Measurements from ENCODE around the gene TNC. TPM values are rescaled to one million over a fixed set of nuclear protein-coding genes. Genes with fewer than 3 reads are reported as not detected.

Gene TNC
- total and polyA plus RNA-seq, 2 donors from 2014 or later, result 9.4 to 254 TPM

- peak in 1 of 5 donors; percentile 16 for DNase-seq
These were observed 71.8 kb downstream of the TNC start for GRCh38 chr9:115046199-115046598.

GRCh38 chr9:115043632-115044031 is 74.3 kb downstream of the TNC start:
- no peak for TF ChIP-seq CTCF (IDR thresholded peaks at IDR 0.05; ENCODE audit: borderline replicate concordance, extremely low read depth, insufficient read depth)
- H3K27ac ChIP-seq (ENCODE audit: low read depth in 2 of 2, low read length in 2 of 2), result no peak overlapping the region
- H3K4me1 ChIP-seq (ENCODE audit: control insufficient read depth in 2 of 3, insufficient read depth in 2 of 3, low read depth in 1 of 3, low read length in 3 of 3), result no peaks in the 10 kb centered on the region
- no peaks in the 10 kb centered on the region for H3K27me3 ChIP-seq (ENCODE audit: control insufficient read depth, insufficient read depth, low read length)
- intact Hi-C loops (cut with DNase I), result no loop called here
- no peak for FAIRE-seq
- no peak overlapping the region for H3K9ac ChIP-seq (ENCODE audit: low read length in 3 of 3)
- no peaks in the 10 kb centered on the region for H3K9me3 ChIP-seq (ENCODE audit: control insufficient read depth in 2 of 3, insufficient read depth in 1 of 3, low read length in 3 of 3)
- no peak overlapping the region for H3K4me3 ChIP-seq (ENCODE audit: low read length in 3 of 3)
- peaks cover 0 to 5% (median 0%) of the 10 kb centered on the region in 3 donors for H3K36me3 ChIP-seq (ENCODE audit: control insufficient read depth in 2 of 3, insufficient read depth in 3 of 3, low read length in 3 of 3)
- DNase-seq, result no peak

More at GRCh38 chr9:115046199-115046598, 71.8 kb downstream of the TNC start:
- no peak for TF ChIP-seq CTCF (IDR thresholded peaks at IDR 0.05; ENCODE audit: borderline replicate concordance, extremely low read depth, insufficient read depth)
- intact Hi-C loops (cut with DNase I), result no loop called here
- no peak overlapping the region for H3K27ac ChIP-seq (ENCODE audit: low read depth in 2 of 2, low read length in 2 of 2)
- H3K4me1 ChIP-seq (ENCODE audit: control insufficient read depth in 2 of 3, insufficient read depth in 2 of 3, low read depth in 1 of 3, low read length in 3 of 3), result no peaks in the 10 kb centered on the region
- FAIRE-seq, result no peak
- no peak overlapping the region for H3K9ac ChIP-seq (ENCODE audit: low read length in 3 of 3)
- no peaks in the 10 kb centered on the region for H3K36me3 ChIP-seq (ENCODE audit: control insufficient read depth in 2 of 3, insufficient read depth in 3 of 3, low read length in 3 of 3)
- no peaks in the 10 kb centered on the region for H3K27me3 ChIP-seq (ENCODE audit: control insufficient read depth, insufficient read depth, low read length)
- H3K4me3 ChIP-seq (ENCODE audit: low read length in 3 of 3), result no peak overlapping the region
- no peaks in the 10 kb centered on the region for H3K9me3 ChIP-seq (ENCODE audit: control insufficient read depth in 2 of 3, insufficient read depth in 1 of 3, low read length in 3 of 3)

- H3K9me3 ChIP-seq (ENCODE audit: control insufficient read depth in 2 of 3, insufficient read depth in 1 of 3, low read length in 3 of 3), result no peaks in the 10 kb centered on the region
- DNase-seq, result no peak
- H3K4me3 ChIP-seq (ENCODE audit: low read length in 3 of 3), result no peak overlapping the region
- no peak overlapping the region for H3K27ac ChIP-seq (ENCODE audit: low read depth in 2 of 2, low read length in 2 of 2)
- H3K4me1 ChIP-seq (ENCODE audit: control insufficient read depth in 2 of 3, insufficient read depth in 2 of 3, low read depth in 1 of 3, low read length in 3 of 3), result no peaks in the 10 kb centered on the region
- no peak overlapping the region for H3K9ac ChIP-seq (ENCODE audit: low read length in 3 of 3)
- no peak for FAIRE-seq
- peaks cover 0 to 5% (median 0%) of the 10 kb centered on the region in 3 donors for H3K36me3 ChIP-seq (ENCODE audit: control insufficient read depth in 2 of 3, insufficient read depth in 3 of 3, low read length in 3 of 3)
- TF ChIP-seq CTCF (IDR thresholded peaks at IDR 0.05; ENCODE audit: borderline replicate concordance, extremely low read depth, insufficient read depth), result no peak
- intact Hi-C loops (cut with DNase I), result no loop called here
- H3K27me3 ChIP-seq (ENCODE audit: control insufficient read depth, insufficient read depth, low read length), result no peaks in the 10 kb centered on the region
These were observed 75.0 kb downstream of the TNC start for GRCh38 chr9:115042781-115043509.
